OCI-LY1 (cell line): ENCODE results near the gene ARMH3.

Source experiments
- H2AFZ ChIP-seq: fragments of 200-600 bp; sonication (generic), shearing (Covaris generic); 2 replicates; pipeline ENCODE4 v1.6.0; 2014; ENCODE audit warnings: antibody characterized with exemption, mild to moderate bottlenecking, low read length
- H3F3A ChIP-seq: fragments of 200-600 bp; sonication (generic), shearing (Covaris generic); 2 replicates; pipeline ENCODE4 v1.6.0; 2014; ENCODE audit warnings: mild to moderate bottlenecking, antibody characterized with exemption, low read length, moderate library complexity; ENCODE audit not compliant: insufficient read depth
- H3K27ac ChIP-seq: fragments of 200-600 bp; sonication (generic); 2 replicates; pipeline ENCODE4 v1.5.1; 2014; ENCODE audit warnings: low read length, mixed run types, mild to moderate bottlenecking, low read depth; ENCODE audit not compliant: poor library complexity, severe bottlenecking
- H3K27me3 ChIP-seq: fragments of 200-600 bp; sonication (generic); 2 replicates; pipeline ENCODE4 v1.6.0; 2014; ENCODE audit warnings: antibody characterized with exemption, mild to moderate bottlenecking, low read length, moderate library complexity; ENCODE audit not compliant: insufficient read depth
- H3K36me3 ChIP-seq: fragments of 200-600 bp; sonication (generic); 2 replicates; pipeline ENCODE4 v1.6.1; 2014; ENCODE audit warnings: mild to moderate bottlenecking, antibody characterized with exemption, low read length, moderate library complexity, mixed read lengths; ENCODE audit not compliant: insufficient read depth
- H3K4me1 ChIP-seq: fragments of 200-600 bp; sonication (generic); 2 replicates; pipeline ENCODE4 v1.5.1; 2014; ENCODE audit warnings: mild to moderate bottlenecking, low read length, moderate library complexity; ENCODE audit not compliant: insufficient read depth, severe bottlenecking
- H3K4me2 ChIP-seq: fragments of 200-600 bp; sonication (generic), shearing (Covaris generic); 2 replicates; pipeline ENCODE4 v1.6.1; 2014; ENCODE audit warnings: low read length
- H3K4me3 ChIP-seq: fragments of 200-600 bp; sonication (generic); 2 replicates; pipeline ENCODE4 v1.5.1; 2014; ENCODE audit warnings: low read length, low read depth, mild to moderate bottlenecking, mixed read lengths; ENCODE audit not compliant: poor library complexity, severe bottlenecking
- H3K79me2 ChIP-seq: fragments of 200-600 bp; shearing (Covaris generic); 2 replicates; pipeline ENCODE4 v1.6.1; 2016; ENCODE audit warnings: mixed run types, low read length, mixed read lengths; ENCODE audit not compliant: insufficient read depth
- H3K9ac ChIP-seq: fragments of 200-600 bp; sonication (generic), shearing (Covaris generic); 2 replicates; pipeline ENCODE4 v1.6.1; 2014; ENCODE audit warnings: mild to moderate bottlenecking, low read length, mixed read lengths
- H3K9me2 ChIP-seq: fragments of 200-600 bp; sonication (generic), shearing (Covaris generic); 2 replicates; pipeline ENCODE4 v1.6.1; 2014; ENCODE audit warnings: low read depth, mild to moderate bottlenecking, low read length, mixed read lengths
- H3K9me3 ChIP-seq: fragments of 200-600 bp; shearing (Covaris generic); 2 replicates; pipeline ENCODE4 v1.6.1; 2014; ENCODE audit warnings: low read length, mixed read lengths
- H4K20me1 ChIP-seq: fragments of 200-600 bp; sonication (generic), shearing (Covaris generic); 2 replicates; pipeline ENCODE4 v1.6.0; 2016; ENCODE audit warnings: mild to moderate bottlenecking, low read length; ENCODE audit not compliant: insufficient read depth
- CTCF ChIP-seq: fragments of 200-600 bp; sonication (generic), shearing (Covaris generic); IDR thresholded peaks from 2 replicates; pipeline ENCODE4 v1.5.1; 2017; ENCODE audit warnings: mild to moderate bottlenecking, antibody characterized with exemption, low read length, moderate library complexity, mixed read lengths
- EZH2 ChIP-seq: fragments of 200-600 bp; sonication (generic), shearing (Covaris generic); IDR thresholded peaks from 2 replicates; pipeline ENCODE4 v1.8.0; 2017; ENCODE audit warnings: borderline replicate concordance, mixed run types, mild to moderate bottlenecking, antibody characterized with exemption, low read length, moderate library complexity, mixed read lengths

ARMH3 gene

GRCh38 chr10:101959346-101959916 lies 96.5 kb downstream of the ARMH3 start:
- Histone ChIP-seq H3K4me3 (no peak overlapping the region), H3K9me2 (no peaks in the 10 kb centered on the region), H3K27ac (no peak overlapping the region), H4K20me1 (no peaks in the 10 kb centered on the region), H3K27me3 (no peaks in the 10 kb centered on the region), H3K9me3 (no peaks in the 10 kb centered on the region), H3K36me3 (peaks cover 5% of the 10 kb centered on the region), H3K9ac (no peak overlapping the region), H3K79me2 (no peaks in the 10 kb centered on the region), H3K4me1 (no peaks in the 10 kb centered on the region), H3K4me2 (no peak overlapping the region), H3F3A (no peaks in the 10 kb centered on the region), H2AFZ (no peak overlapping the region)
- TF ChIP-seq CTCF: no peak
- TF ChIP-seq EZH2: no peak

GRCh38 chr10:101958691-101959090 lies 97.3 kb downstream of the ARMH3 start:
- Histone ChIP-seq H3K9me2 (no peaks in the 10 kb centered on the region), H2AFZ (no peak overlapping the region), H3K4me3 (no peak overlapping the region), H4K20me1 (no peaks in the 10 kb centered on the region), H3K9me3 (no peaks in the 10 kb centered on the region), H3K4me2 (no peak overlapping the region), H3K27me3 (no peaks in the 10 kb centered on the region), H3K9ac (no peak overlapping the region), H3K79me2 (no peaks in the 10 kb centered on the region), H3F3A (no peaks in the 10 kb centered on the region), H3K27ac (no peak overlapping the region), H3K36me3 (peaks cover 7% of the 10 kb centered on the region), H3K4me1 (no peaks in the 10 kb centered on the region)
- no peak for TF ChIP-seq EZH2
- no peak for TF ChIP-seq CTCF

GRCh38 chr10:101956898-101957297 lies 99.1 kb downstream of the ARMH3 start:
- Histone ChIP-seq H3F3A (no peaks in the 10 kb centered on the region), H3K27ac (no peak overlapping the region), H3K36me3 (peaks cover 17% of the 10 kb centered on the region), H3K9me2 (no peaks in the 10 kb centered on the region), H3K4me2 (no peak overlapping the region), H3K9ac (no peak overlapping the region), H4K20me1 (no peaks in the 10 kb centered on the region), H3K27me3 (no peaks in the 10 kb centered on the region), H2AFZ (no peak overlapping the region), H3K4me3 (no peak overlapping the region), H3K79me2 (no peaks in the 10 kb centered on the region), H3K4me1 (no peaks in the 10 kb centered on the region), H3K9me3 (no peaks in the 10 kb centered on the region)
- no peak for TF ChIP-seq CTCF
- no peak for TF ChIP-seq EZH2
